ENCODE measurements around the gene STIM1. TPM values are rescaled to one million over a fixed set of nuclear protein-coding genes. Genes with fewer than 3 reads are reported as not detected.
"Not testable (repeated sequence)": the region's sequence is repeated elsewhere in the genome, so short reads cannot be mapped to it uniquely, and the experiment has no call there.

The STIM1 gene
- polyA plus RNA-seq, 2 donors = 29.5 to 42.7 TPM

DNA sequence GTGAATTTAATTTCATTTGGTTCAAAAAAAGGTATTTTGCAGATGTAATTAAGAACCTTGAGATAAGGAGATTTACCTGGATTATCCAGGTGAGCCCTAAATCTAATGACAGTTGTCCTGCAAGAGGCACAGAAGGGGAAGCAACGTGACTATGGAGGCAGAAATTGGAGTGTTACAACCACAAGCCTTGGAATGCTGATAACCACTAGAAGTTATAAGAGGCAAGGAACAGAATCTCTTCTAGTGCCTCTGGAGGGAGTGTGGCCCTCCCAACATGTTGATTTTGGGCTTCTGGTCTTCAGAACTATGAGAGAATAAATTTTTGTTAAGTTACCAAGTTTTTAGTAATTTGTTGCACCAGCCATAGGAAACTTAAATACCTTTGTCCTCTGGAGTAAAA is 271.9 kb downstream of the STIM1 start:
- no peak overlapping the region for H3K27ac ChIP-seq (ENCODE audit: low read depth in 2 of 2, low read length in 1 of 2)
- H3K4me1 ChIP-seq (ENCODE audit: control insufficient read depth in 2 of 2, insufficient read depth in 2 of 2, low read length in 1 of 2) = no peaks in the 10 kb centered on the region
- H3K36me3 ChIP-seq (ENCODE audit: control insufficient read depth in 2 of 2, insufficient read depth in 2 of 2, low read length in 1 of 2) = peaks cover 3 to 12% of the 10 kb centered on the region in 2 donors
- H3K4me3 ChIP-seq (ENCODE audit: low read depth in 1 of 2, low read length in 2 of 2) = no peak overlapping the region
- no peaks in the 10 kb centered on the region for H3K9me3 ChIP-seq (ENCODE audit: control insufficient read depth in 2 of 2, insufficient read depth in 1 of 2, low read depth in 1 of 2, low read length in 1 of 2)
- 83 to 90% methylated on average over 1 of the region's 1 CpG for WGBS, 2 donors
- H3K27me3 ChIP-seq (ENCODE audit: control insufficient read depth in 1 of 2, insufficient read depth in 2 of 2, low read length in 2 of 2) = no peaks in the 10 kb centered on the region

DNA sequence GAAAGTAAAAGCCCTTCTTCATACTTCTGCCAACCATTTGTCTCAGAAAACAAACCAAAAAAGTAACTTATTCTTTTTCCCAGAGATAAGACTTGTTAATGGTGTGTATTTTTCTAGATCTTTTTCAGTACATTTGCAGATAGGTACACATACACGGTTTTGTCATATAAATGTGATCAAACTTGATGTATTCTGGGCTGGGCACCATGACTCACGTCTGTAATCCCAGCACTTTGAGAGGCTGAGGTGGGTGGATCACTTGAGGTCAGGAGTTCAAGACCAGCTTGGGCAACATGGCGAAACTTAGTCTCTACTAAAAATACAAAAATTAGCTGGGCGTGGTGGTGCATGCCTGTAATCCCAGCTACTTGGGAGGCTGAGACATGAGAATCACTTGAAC is 274.8 kb downstream of the STIM1 start:
- H3K9me3 ChIP-seq (ENCODE audit: control insufficient read depth in 2 of 2, insufficient read depth in 1 of 2, low read depth in 1 of 2, low read length in 1 of 2); H3K27ac ChIP-seq (ENCODE audit: low read depth in 2 of 2, low read length in 1 of 2); H3K4me1 ChIP-seq (ENCODE audit: control insufficient read depth in 2 of 2, insufficient read depth in 2 of 2, low read length in 1 of 2); H3K36me3 ChIP-seq (ENCODE audit: control insufficient read depth in 2 of 2, insufficient read depth in 2 of 2, low read length in 1 of 2); H3K27me3 ChIP-seq (ENCODE audit: control insufficient read depth in 1 of 2, insufficient read depth in 2 of 2, low read length in 2 of 2); H3K4me3 ChIP-seq (ENCODE audit: low read depth in 1 of 2, low read length in 2 of 2): not testable (repeated sequence)
- 68% methylated on average over 4 of the region's 4 CpGs for WGBS, 2 donors

DNA sequence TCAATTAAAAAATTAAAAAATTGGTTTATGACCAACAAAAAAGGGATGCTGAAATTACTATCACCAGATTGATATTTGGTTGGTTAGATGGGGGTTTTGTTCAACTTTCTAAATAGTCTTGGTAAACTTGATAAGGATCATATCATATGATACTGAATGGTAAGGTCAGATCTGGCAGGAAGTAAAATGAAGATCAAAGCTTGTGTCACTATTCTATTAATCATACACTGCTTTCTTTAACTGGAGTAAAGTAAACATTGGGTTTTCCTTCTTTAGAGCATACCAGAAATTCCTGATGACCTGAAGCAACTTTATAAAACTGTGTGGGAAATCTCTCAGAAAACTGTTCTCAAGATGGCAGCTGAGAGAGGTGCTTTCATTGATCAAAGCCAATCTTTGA is 279.3 kb downstream of the STIM1 start:
- H3K27ac ChIP-seq (ENCODE audit: low read depth in 2 of 2, low read length in 1 of 2) = no peak overlapping the region
- no peaks in the 10 kb centered on the region for H3K9me3 ChIP-seq (ENCODE audit: control insufficient read depth in 2 of 2, insufficient read depth in 1 of 2, low read depth in 1 of 2, low read length in 1 of 2)
- H3K27me3 ChIP-seq (ENCODE audit: control insufficient read depth in 1 of 2, insufficient read depth in 2 of 2, low read length in 2 of 2) = no peaks in the 10 kb centered on the region
- no peak overlapping the region for H3K4me3 ChIP-seq (ENCODE audit: low read depth in 1 of 2, low read length in 2 of 2)
- peaks cover 0 to 2% of the 10 kb centered on the region in 2 donors for H3K36me3 ChIP-seq (ENCODE audit: control insufficient read depth in 2 of 2, insufficient read depth in 2 of 2, low read length in 1 of 2)
- no peaks in the 10 kb centered on the region for H3K4me1 ChIP-seq (ENCODE audit: control insufficient read depth in 2 of 2, insufficient read depth in 2 of 2, low read length in 1 of 2)

DNA sequence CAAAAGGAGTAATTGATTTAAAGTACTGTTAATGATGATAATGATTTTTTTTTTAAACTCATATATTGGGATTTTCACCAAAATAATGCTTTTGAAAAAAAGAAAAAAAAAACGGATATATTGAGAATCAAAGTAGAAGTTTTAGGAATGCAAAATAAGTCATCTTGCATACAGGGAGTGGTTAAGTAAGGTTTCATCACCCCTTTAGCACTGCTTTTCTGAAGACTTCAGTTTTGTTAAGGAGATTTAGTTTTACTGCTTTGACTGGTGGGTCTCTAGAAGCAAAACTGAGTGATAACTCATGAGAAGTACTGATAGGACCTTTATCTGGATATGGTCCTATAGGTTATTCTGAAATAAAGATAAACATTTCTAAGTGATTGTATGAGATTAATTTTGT is 283.0 kb downstream of the STIM1 start:
- peaks cover 0 to 2% of the 10 kb centered on the region in 2 donors for H3K36me3 ChIP-seq (ENCODE audit: control insufficient read depth in 2 of 2, insufficient read depth in 2 of 2, low read length in 1 of 2)
- H3K27ac ChIP-seq (ENCODE audit: low read depth in 2 of 2, low read length in 1 of 2) = no peak overlapping the region
- 84 to 93% methylated on average over 1 of the region's 1 CpG for WGBS, 2 donors

DNA sequence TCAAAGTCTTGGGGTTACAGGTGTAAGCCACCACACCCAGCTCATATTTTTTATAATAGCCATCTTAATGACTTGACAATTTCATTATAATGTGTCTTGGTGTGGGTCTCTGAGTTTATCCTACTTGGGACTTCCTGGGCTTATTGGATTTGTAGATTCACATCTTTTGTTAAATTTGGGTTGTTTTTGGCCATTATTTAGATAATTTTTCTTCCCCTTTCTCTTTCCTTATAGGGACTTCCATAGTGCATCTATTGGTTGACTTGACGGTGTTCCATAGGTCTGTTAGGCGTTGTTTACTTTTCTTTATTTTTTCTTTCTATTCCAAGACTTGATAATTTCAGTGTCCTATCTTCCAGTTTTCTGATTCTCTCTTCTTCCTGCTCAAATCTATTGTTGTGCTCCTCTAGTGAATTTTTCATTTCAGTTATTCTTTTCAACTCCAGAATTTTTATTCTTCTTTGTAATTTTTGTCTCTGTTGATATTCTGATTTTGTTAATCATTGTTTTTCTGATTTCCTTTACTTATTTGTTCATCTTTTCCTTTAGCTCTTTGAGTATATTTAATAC is 284.7 kb downstream of the STIM1 start:
- Histone ChIP-seq H3K9me3 (ENCODE audit: control insufficient read depth in 2 of 2, insufficient read depth in 1 of 2, low read depth in 1 of 2, low read length in 1 of 2) (no peaks in the 10 kb centered on the region), H3K36me3 (ENCODE audit: control insufficient read depth in 2 of 2, insufficient read depth in 2 of 2, low read length in 1 of 2) (peaks cover 0 to 2% of the 10 kb centered on the region in 2 donors)
- WGBS, 2 donors = 96 to 98% methylated on average over 2 of the region's 2 CpGs

More for the DNA sequence above, 283.0 kb downstream of the STIM1 start:
- Histone ChIP-seq H3K4me1 (ENCODE audit: control insufficient read depth in 2 of 2, insufficient read depth in 2 of 2, low read length in 1 of 2) (no peaks in the 10 kb centered on the region), H3K27me3 (ENCODE audit: control insufficient read depth in 1 of 2, insufficient read depth in 2 of 2, low read length in 2 of 2) (no peaks in the 10 kb centered on the region), H3K9me3 (ENCODE audit: control insufficient read depth in 2 of 2, insufficient read depth in 1 of 2, low read depth in 1 of 2, low read length in 1 of 2) (no peaks in the 10 kb centered on the region), H3K4me3 (ENCODE audit: low read depth in 1 of 2, low read length in 2 of 2) (no peak overlapping the region)

More for the DNA sequence above, 284.7 kb downstream of the STIM1 start:
- Histone ChIP-seq H3K4me3 (ENCODE audit: low read depth in 1 of 2, low read length in 2 of 2) (no peak overlapping the region), H3K4me1 (ENCODE audit: control insufficient read depth in 2 of 2, insufficient read depth in 2 of 2, low read length in 1 of 2) (no peaks in the 10 kb centered on the region), H3K27me3 (ENCODE audit: control insufficient read depth in 1 of 2, insufficient read depth in 2 of 2, low read length in 2 of 2) (no peaks in the 10 kb centered on the region), H3K27ac (ENCODE audit: low read depth in 2 of 2, low read length in 1 of 2) (no peak overlapping the region)

Other genes with a start within 250 kb of the STIM1 start
- not detected for gene ART5, start 213.7 kb upstream of the STIM1 start, polyA plus RNA-seq
- gene ART1, start 210.5 kb upstream of the STIM1 start, polyA plus RNA-seq = not detected
- gene CHRNA10, start 184.3 kb upstream of the STIM1 start, polyA plus RNA-seq = 1 to 10 TPM in 1 of 2 donors, under 1 TPM in 1; 0.66 to 1.3 TPM
- 10 to 100 TPM; 16.0 to 26.9 TPM for gene NUP98, start 58.1 kb upstream of the STIM1 start, polyA plus RNA-seq
- gene PGAP2, start 47.1 kb upstream of the STIM1 start, polyA plus RNA-seq = 10 to 100 TPM; 34.0 to 36.9 TPM
- gene RHOG, start 14.7 kb upstream of the STIM1 start, polyA plus RNA-seq = 10 to 100 TPM; 48.0 to 79.0 TPM
- 10 to 100 TPM in 1 of 2 donors, 1 to 10 TPM in 1; 9.2 to 33.5 TPM for gene RRM1, start 239.1 kb downstream of the STIM1 start, polyA plus RNA-seq